IPS-18c (cell line): Measurements from ENCODE around the gene LRP1B.

Experiments used
- H3K4me3 ChIP-seq: 2 replicates; pipeline ENCODE4 v1.7.0; 2013; ENCODE audit warnings: low read depth, mild to moderate bottlenecking, low read length, moderate library complexity; ENCODE audit not compliant: insufficient read depth
- H3K9me3 ChIP-seq: one replicate; pipeline ENCODE4 v1.6.1; 2013; ENCODE audit warnings: mild to moderate bottlenecking, low read length, moderate library complexity; ENCODE audit not compliant: control insufficient read depth, insufficient read depth

LRP1B gene

GRCh38 chr2:142131010-142131669 is at the start of gene LRP1B:
LRP1B (minus strand) TSS chr2:142131016; CDS start chr2:142130729, 287 bp downstream.
- peak within 1 kb of the TSS; percentile 65 for H3K4me3 ChIP-seq
- no peaks in the 10 kb centered on the region for H3K9me3 ChIP-seq

- no peak overlapping the region for H3K4me3 ChIP-seq
- H3K9me3 ChIP-seq, result no peaks in the 10 kb centered on the region
Observed at GRCh38 chr2:142179686-142180085, 48.9 kb upstream of the LRP1B start.

- Histone ChIP-seq H3K4me3 (no peak overlapping the region), H3K9me3 (no peaks in the 10 kb centered on the region)
Observed at GRCh38 chr2:142178604-142179003, 47.8 kb upstream of the LRP1B start.

GRCh38 chr2:142176941-142177340 is 46.1 kb upstream of the LRP1B start:
- no peak overlapping the region for H3K4me3 ChIP-seq
- H3K9me3 ChIP-seq, result no peaks in the 10 kb centered on the region

- Histone ChIP-seq H3K4me3 (no peak overlapping the region), H3K9me3 (no peaks in the 10 kb centered on the region)
Observed at GRCh38 chr2:142175813-142176338, 45.1 kb upstream of the LRP1B start.

GRCh38 chr2:142174176-142174575 is 43.4 kb upstream of the LRP1B start:
- Histone ChIP-seq H3K9me3 (no peaks in the 10 kb centered on the region), H3K4me3 (no peak overlapping the region)

- no peak overlapping the region for H3K4me3 ChIP-seq
- H3K9me3 ChIP-seq, result no peaks in the 10 kb centered on the region
Observed at GRCh38 chr2:142170847-142171246, 40.0 kb upstream of the LRP1B start.

GRCh38 chr2:142165790-142166189 is 35.0 kb upstream of the LRP1B start:
- Histone ChIP-seq H3K4me3 (no peak overlapping the region), H3K9me3 (no peaks in the 10 kb centered on the region)

- Histone ChIP-seq H3K9me3 (no peaks in the 10 kb centered on the region), H3K4me3 (no peak overlapping the region)
Observed at GRCh38 chr2:142153601-142154000, 22.8 kb upstream of the LRP1B start.

- no peak overlapping the region for H3K4me3 ChIP-seq
- no peaks in the 10 kb centered on the region for H3K9me3 ChIP-seq
Observed at GRCh38 chr2:142150453-142150852, 19.6 kb upstream of the LRP1B start.

GRCh38 chr2:142144547-142144946 is 13.7 kb upstream of the LRP1B start:
- no peaks in the 10 kb centered on the region for H3K9me3 ChIP-seq
- H3K4me3 ChIP-seq, result no peak overlapping the region

GRCh38 chr2:142142595-142142994 is 11.8 kb upstream of the LRP1B start:
- no peaks in the 10 kb centered on the region for H3K9me3 ChIP-seq
- no peak overlapping the region for H3K4me3 ChIP-seq

GRCh38 chr2:142140434-142140845 is 9.6 kb upstream of the LRP1B start:
- H3K9me3 ChIP-seq, result no peaks in the 10 kb centered on the region
- H3K4me3 ChIP-seq, result no peak overlapping the region

GRCh38 chr2:142139384-142139783 is 8.6 kb upstream of the LRP1B start:
- H3K4me3 ChIP-seq, result no peak overlapping the region
- no peaks in the 10 kb centered on the region for H3K9me3 ChIP-seq

GRCh38 chr2:142136571-142136970 is 5.8 kb upstream of the LRP1B start:
- H3K4me3 ChIP-seq, result no peak overlapping the region
- H3K9me3 ChIP-seq, result no peaks in the 10 kb centered on the region

- Histone ChIP-seq H3K4me3 (no peak overlapping the region), H3K9me3 (no peaks in the 10 kb centered on the region)
Observed at GRCh38 chr2:142134911-142135310, 4.1 kb upstream of the LRP1B start.

GRCh38 chr2:142130111-142131009 is 456 bp downstream of the LRP1B start:
- Histone ChIP-seq H3K9me3 (no peaks in the 10 kb centered on the region), H3K4me3 (peak overlapping the region; percentile 65)

GRCh38 chr2:142128105-142128504 is 2.7 kb downstream of the LRP1B start:
- Histone ChIP-seq H3K9me3 (no peaks in the 10 kb centered on the region), H3K4me3 (no peak overlapping the region)
